GM12878 (cell line): ENCODE data around the gene BBS12. TPM values are rescaled to one million over a fixed set of nuclear protein-coding genes. Genes with fewer than 3 reads are reported as not detected.

Experiments used
- ATAC-seq: fragments of 200-7000 bp; cut with Tn5 transposase; 3 replicates; pipeline ENCODE4 v1.9.1; 2020; ENCODE audit warnings: mild to moderate bottlenecking, moderate library complexity
- BruUV-seq: library from RNA; stranded (reverse); fragments of 400-500 nt; replicated peaks from 2 replicates; lab custom pipeline; 2021; lab: Mats Ljungman, UMichigan
- CTCF ChIA-PET: fragments of 300-600 bp; sonication (Branson Sonifier 250); formaldehyde crosslinking; extraction: SDS; loops from one replicate; lab custom pipeline; 2021; ENCODE audit warnings: inconsistent platforms; lab: Yijun Ruan, JAX
- POLR2A ChIA-PET: fragments of 350-600 bp; formaldehyde crosslinking; extraction: SDS; loops from one replicate; lab custom pipeline; 2021; ENCODE audit warnings: inconsistent platforms; lab: Charles Lee
- RAD21 ChIA-PET: fragments of 300-600 bp; sonication (Branson Sonifier 250); formaldehyde crosslinking; loops from one replicate; lab custom pipeline; 2023; ENCODE audit warnings: antibody characterized with exemption; ENCODE audit not compliant: unreplicated experiment; lab: Charles Lee
- SMC1A ChIA-PET: fragments of 300-600 bp; sonication (Branson Sonifier 250); formaldehyde crosslinking; loops from one replicate; lab custom pipeline; 2023; ENCODE audit not compliant: unreplicated experiment, uncharacterized antibody; lab: Charles Lee
- DNase-seq: peaks from one replicate; pipeline ENCODE4 v3.0.0-alpha.2; 2011; ENCODE audit warnings: low read depth, low spot score
- FAIRE-seq: peaks from 3 replicates; lab custom pipeline; 2011; peaks lifted over from hg19 to GRCh38; lab: Jason Lieb, UNC
- H2AFZ ChIP-seq: 2 replicates; pipeline ENCODE4 v1.6.0; 2011; ENCODE audit warnings: low read depth, low read length, control low read depth; ENCODE audit not compliant: control insufficient read depth
- H3K27ac ChIP-seq: 2 replicates; pipeline ENCODE4 v1.5.1; 2011; ENCODE audit warnings: control low read depth; ENCODE audit not compliant: control insufficient read depth, insufficient read depth
- H3K27me3 ChIP-seq, 2 experiments: replicated peaks in 1 of 2; 2 replicates each; pipeline versions ENCODE4 v1.6.0 to v1.6.1; 2011; ENCODE audit warnings: low read length in 1 of 2; ENCODE audit not compliant: control insufficient read depth in 2 of 2, insufficient read depth in 2 of 2
- H3K36me3 ChIP-seq, 2 experiments: 2 replicates each; pipeline ENCODE4 v1.5.1; 2011; ENCODE audit warnings: low read length in 1 of 2; ENCODE audit not compliant: control insufficient read depth in 2 of 2, insufficient read depth in 2 of 2
- H3K4me1 ChIP-seq: 2 replicates; pipeline ENCODE4 v1.6.1; 2011; ENCODE audit warnings: mild to moderate bottlenecking, low read length, moderate library complexity, mixed read lengths; ENCODE audit not compliant: control insufficient read depth, insufficient read depth
- H3K4me2 ChIP-seq: 2 replicates; pipeline ENCODE4 v1.6.0; 2011; ENCODE audit warnings: control low read depth; ENCODE audit not compliant: control insufficient read depth, insufficient read depth
- H3K4me3 ChIP-seq: fragments of 200-600 bp; sonication (generic); 2 replicates; pipeline ENCODE4 v1.5.1; 2016
- H3K79me2 ChIP-seq: 2 replicates; pipeline ENCODE4 v1.6.0; 2011; ENCODE audit warnings: low read length; ENCODE audit not compliant: control insufficient read depth, insufficient read depth
- H3K9ac ChIP-seq: 2 replicates; pipeline ENCODE4 v1.8.0; 2011; ENCODE audit warnings: low read length, control low read depth, mixed read lengths; ENCODE audit not compliant: control insufficient read depth, insufficient read depth
- H3K9me3 ChIP-seq: replicated peaks from 3 replicates; pipeline ENCODE4 v1.5.1; 2011; ENCODE audit warnings: mild to moderate bottlenecking, low read length; ENCODE audit not compliant: control insufficient read depth, insufficient read depth
- H4K20me1 ChIP-seq: 2 replicates; pipeline ENCODE4 v1.6.0; 2011; ENCODE audit not compliant: control insufficient read depth, insufficient read depth
- CREB1 ChIP-seq: IDR thresholded peaks from 2 replicates; pipeline ENCODE4 v1.6.1; 2012; ENCODE audit warnings: low read depth, mild to moderate bottlenecking, inconsistent platforms
- ETV6 ChIP-seq, 2 experiments: fragments of 450-650 bp in 1 of 2; IDR thresholded peaks in 1 of 2; conservative IDR thresholded peaks in 1 of 2; 2 replicates each; pipeline ENCODE4 v1.6.1; 2014; ENCODE audit warnings: antibody characterized with exemption in 1 of 2, borderline replicate concordance in 1 of 2, low read depth in 1 of 2, mild to moderate bottlenecking in 1 of 2, moderate library complexity in 1 of 2
- PAX5 ChIP-seq: IDR thresholded peaks from 2 replicates; pipeline ENCODE4 v1.6.1; 2011; ENCODE audit warnings: low read depth, low read length, borderline replicate concordance
- ZBTB40 ChIP-seq: fragments of 450-650 bp; IDR thresholded peaks from 2 replicates; pipeline ENCODE4 v1.6.1; 2016; ENCODE audit warnings: mild to moderate bottlenecking, moderate library complexity, borderline replicate concordance
- WGBS: methylation state at CpG from one replicate; pipeline ENCODE4 v1.1.6; 2016; ENCODE audit warnings: low lambda C conversion rate; ENCODE audit not compliant: insufficient replicate concordance, insufficient coverage; ENCODE audit errors: missing lambda C conversion rate; 5-methylcytosine and 5-hydroxymethylcytosine counted together
- in situ Hi-C: fragments of 300-500 bp; cut with MboI; formaldehyde crosslinking; loops from 9 replicates; pipeline ENCODE4 v1.14.3; 2018; ENCODE audit warnings: mixed read lengths
- intact Hi-C: fragments of 100-400 bp; cut with micrococcal nuclease; formaldehyde crosslinking; loops from one replicate; pipeline ENCODE4 v1.14.2; 2022; ENCODE audit not compliant: unreplicated experiment
- polyA plus RNA-seq, 11 experiments: library from polyadenylated mRNA; depleted of rRNA in 4 of 11; unstranded in 6 of 11; stranded (reverse) in 5 of 11; fragments of >200 nt; fragmentation: Nextera tagmentation in 4 of 11; fragmentation: Illumina TruSeq in 1 of 11; extraction: Ambion mirVana in 4 of 11; extraction: Trizol in 1 of 11; gene quantifications; 1 replicate in 1 of 11; 2 replicates in 10 of 11; pipeline versions ENCODE4 v1.2.1 to v1.2.3, GENCODE V29; 2011 to 2016; ENCODE audit warnings: inconsistent platforms in 2 of 11, missing spikeins in 2 of 11, low read depth in 1 of 11
- total RNA-seq, 4 experiments: library from RNA; depleted of rRNA in 3 of 4; stranded (reverse); fragments of >200 nt in 3 of 4; fragmentation: Illumina TruSeq in 1 of 4; extraction: Trizol in 1 of 4; gene quantifications; 2 replicates each; pipeline versions ENCODE4 v1.2.1 to v1.2.3, GENCODE V29; 2013 to 2021

BBS12 gene
- total and polyA plus RNA-seq, 10 of the 15 experiments (the other 5 are each of a cell fraction or from before 2014, with no cell fraction given), result 0.15 to 0.63 (median 0.42) TPM

GRCh38 chr4:122731676-122732075, 828 bp upstream of the BBS12 start:
- no peak for DNase-seq
- SMC1A ChIA-PET, result interaction anchor here (0.6 to 2.6 kb wide), 13 partner anchors 8 to 289 kb away, joined by 3 to 10 read pairs (median 4); partner anchors contain the start of gene NUDT6
- Histone ChIP-seq H3K9me3 (no peaks in the 10 kb centered on the region), H3K4me2 (peak overlapping the region; percentile 61), H3K4me3 (no peak overlapping the region), H2AFZ (peak overlapping the region; percentile 82), H3K9ac (0 out of 2 replicates have a peak overlapping the region, but pooled peaks have one; percentile 35), H3K4me1 (no peaks in the 10 kb centered on the region), H3K27me3 (no peaks in the 10 kb centered on the region), H3K79me2 (no peaks in the 10 kb centered on the region), H4K20me1 (no peaks in the 10 kb centered on the region), H3K27ac (no peak overlapping the region), H3K36me3 (no peaks in the 10 kb centered on the region)
- in situ Hi-C loops, result no loop called here
- TF ChIP-seq ETV6 (conservative IDR thresholded peaks at IDR 0.05 in 1 of 2, IDR thresholded peaks at IDR 0.05 in 1 of 2; ENCODE audit: borderline replicate concordance in 1 of 2, low read depth in 1 of 2) (no peak), CREB1 (no peak), ZBTB40 (no peak), PAX5 (no peak)
- 72% methylated on average over 2 of the region's 2 CpGs for WGBS
- CTCF ChIA-PET, result interaction anchor here (0.9 to 4.9 kb wide), 13 partner anchors 8 to 199 kb away, joined by 3 to 33 read pairs (median 7); partner anchors contain the start of gene NUDT6
- FAIRE-seq, result no peak
- intact Hi-C loops, result loop anchor here (1.0 kb wide), 1 partner anchor 192 kb away; a partner anchor contains a TSS
- POLR2A ChIA-PET, result no interaction called here
- BruUV-seq, result no TSS peak
- RAD21 ChIA-PET, result interaction anchor here (0.7 to 2.1 kb wide), 6 partner anchors 15 to 199 kb away, joined by 4 to 11 read pairs (median 6); no protein-coding TSS in a partner anchor
- no peak for ATAC-seq
